Measurements from ENCODE around the gene ARL10. TPM values are rescaled to one million over a fixed set of nuclear protein-coding genes. Genes with fewer than 3 reads are reported as not detected.

The ARL10 gene
- total RNA-seq, 2 experiments from 2014 or later, result 8.6 to 11.0 TPM

- CTCF ChIA-PET, result no interaction called here
- Mint-ChIP-seq H3K4me3 (no peak overlapping the region), H3K9me3 (ENCODE audit: insufficient read depth) (no peaks in the 10 kb centered on the region), H3K27ac (no peak overlapping the region), H3K27me3 (ENCODE audit: low read depth) (no peaks in the 10 kb centered on the region), H3K4me1 (ENCODE audit: low read depth) (peaks cover 13% of the 10 kb centered on the region), H3K36me3 (ENCODE audit: low read depth) (peaks cover 23% of the 10 kb centered on the region)
- POLR2A ChIA-PET, result interaction anchor here (1.6 kb wide), 1 partner anchor 143 kb away, joined by 3 read pairs; the partner anchor contains the start of gene RNF44
- DNase-seq (no peak), ATAC-seq (no peak)
Measured at GRCh38 chr5:176394096-176394495, 28.8 kb downstream of the ARL10 start.

GRCh38 chr5:176394881-176395675 lies 29.8 kb downstream of the ARL10 start:
- H3K9me3 Mint-ChIP-seq (ENCODE audit: insufficient read depth), result no peaks in the 10 kb centered on the region
- DNase-seq (no peak), ATAC-seq (no peak)
- peaks cover 10% of the 10 kb centered on the region for H3K4me1 Mint-ChIP-seq (ENCODE audit: low read depth)
- H3K27me3 Mint-ChIP-seq (ENCODE audit: low read depth), result no peaks in the 10 kb centered on the region
- H3K27ac Mint-ChIP-seq, result peak overlapping the region; percentile 60
- POLR2A ChIA-PET, result interaction anchor here (1.6 kb wide), 1 partner anchor 143 kb away, joined by 3 read pairs; the partner anchor contains the start of gene RNF44
- no peak overlapping the region for H3K4me3 Mint-ChIP-seq
- peaks cover 18% of the 10 kb centered on the region for H3K36me3 Mint-ChIP-seq (ENCODE audit: low read depth)
- CTCF ChIA-PET, result no interaction called here

GRCh38 chr5:176396330-176396729 lies 31.0 kb downstream of the ARL10 start:
- no peaks in the 10 kb centered on the region for H3K27me3 Mint-ChIP-seq (ENCODE audit: low read depth)
- H3K4me1 Mint-ChIP-seq (ENCODE audit: low read depth), result peaks cover 4% of the 10 kb centered on the region
- CTCF ChIA-PET, result no interaction called here
- no peak for DNase-seq
- peaks cover 10% of the 10 kb centered on the region for H3K36me3 Mint-ChIP-seq (ENCODE audit: low read depth)
- no peak for ATAC-seq
- POLR2A ChIA-PET, result no interaction called here
- no peak overlapping the region for H3K27ac Mint-ChIP-seq
- no peak overlapping the region for H3K4me3 Mint-ChIP-seq
- H3K9me3 Mint-ChIP-seq (ENCODE audit: insufficient read depth), result no peaks in the 10 kb centered on the region

- ChIA-PET POLR2A (no interaction called here), CTCF (no interaction called here)
Measured at GRCh38 chr5:176397736-176398420, 32.6 kb downstream of the ARL10 start.

GRCh38 chr5:176400382-176401156 lies 35.3 kb downstream of the ARL10 start:
- H3K9me3 Mint-ChIP-seq (ENCODE audit: insufficient read depth), result no peaks in the 10 kb centered on the region
- ATAC-seq (no peak), DNase-seq (no peak)
- no peaks in the 10 kb centered on the region for H3K4me1 Mint-ChIP-seq (ENCODE audit: low read depth)
- ChIA-PET POLR2A (no interaction called here), CTCF (no interaction called here)
- no peaks in the 10 kb centered on the region for H3K27me3 Mint-ChIP-seq (ENCODE audit: low read depth)
- H3K27ac Mint-ChIP-seq, result no peak overlapping the region
- no peak overlapping the region for H3K4me3 Mint-ChIP-seq
- H3K36me3 Mint-ChIP-seq (ENCODE audit: low read depth), result peaks cover 2% of the 10 kb centered on the region

More at GRCh38 chr5:176397736-176398420, 32.6 kb downstream of the ARL10 start:
- DNase-seq, result no peak
- H3K4me3 Mint-ChIP-seq, result no peak overlapping the region
- no peak for ATAC-seq
- H3K27me3 Mint-ChIP-seq (ENCODE audit: low read depth), result no peaks in the 10 kb centered on the region
- peaks cover 2% of the 10 kb centered on the region for H3K36me3 Mint-ChIP-seq (ENCODE audit: low read depth)
- no peak overlapping the region for H3K27ac Mint-ChIP-seq
- H3K9me3 Mint-ChIP-seq (ENCODE audit: insufficient read depth), result no peaks in the 10 kb centered on the region
- no peaks in the 10 kb centered on the region for H3K4me1 Mint-ChIP-seq (ENCODE audit: low read depth)

- Mint-ChIP-seq H3K4me1 (ENCODE audit: low read depth) (no peaks in the 10 kb centered on the region), H3K4me3 (no peak overlapping the region), H3K36me3 (ENCODE audit: low read depth) (peaks cover 5% of the 10 kb centered on the region), H3K9me3 (ENCODE audit: insufficient read depth) (no peaks in the 10 kb centered on the region), H3K27me3 (ENCODE audit: low read depth) (no peaks in the 10 kb centered on the region), H3K27ac (no peak overlapping the region)
- POLR2A ChIA-PET, result no interaction called here
- ATAC-seq (no peak), DNase-seq (no peak)
- CTCF ChIA-PET, result no interaction called here
Measured at GRCh38 chr5:176401281-176402205, 36.3 kb downstream of the ARL10 start.

GRCh38 chr5:176405656-176406435 lies 40.6 kb downstream of the ARL10 start:
- no peak overlapping the region for H3K27ac Mint-ChIP-seq
- POLR2A ChIA-PET, result interaction anchor here (1.1 kb wide), 1 partner anchor 10 kb away, joined by 5 read pairs; no protein-coding TSS in a partner anchor
- CTCF ChIA-PET, result interaction anchor here (0.9 to 4.3 kb wide), 2 partner anchors 11 to 25 kb away, joined by 3 to 19 read pairs; partner anchors contain the start of gene CLTB

GRCh38 chr5:176406436-176407052 lies 41.3 kb downstream of the ARL10 start:
- Mint-ChIP-seq H3K9me3 (ENCODE audit: insufficient read depth) (no peaks in the 10 kb centered on the region), H3K36me3 (ENCODE audit: low read depth) (peaks cover 14% of the 10 kb centered on the region), H3K27ac (peak overlapping the region; percentile 30), H3K4me1 (ENCODE audit: low read depth) (no peaks in the 10 kb centered on the region), H3K4me3 (no peak overlapping the region), H3K27me3 (ENCODE audit: low read depth) (no peaks in the 10 kb centered on the region)
- CTCF ChIA-PET, result interaction anchor here (0.8 to 4.3 kb wide), 3 partner anchors 10 to 677 kb away, joined by 3 to 19 read pairs (median 3); partner anchors contain the start of gene CLTB
- DNase-seq (no peak), ATAC-seq (no peak)
- POLR2A ChIA-PET, result interaction anchor here (1.1 kb wide), 1 partner anchor 9 kb away, joined by 5 read pairs; no protein-coding TSS in a partner anchor

More at GRCh38 chr5:176405656-176406435, 40.6 kb downstream of the ARL10 start:
- no peak for DNase-seq
- ATAC-seq, result no peak
- no peaks in the 10 kb centered on the region for H3K9me3 Mint-ChIP-seq (ENCODE audit: insufficient read depth)
- H3K36me3 Mint-ChIP-seq (ENCODE audit: low read depth), result peaks cover 14% of the 10 kb centered on the region
- H3K4me3 Mint-ChIP-seq, result no peak overlapping the region
- no peaks in the 10 kb centered on the region for H3K4me1 Mint-ChIP-seq (ENCODE audit: low read depth)
- H3K27me3 Mint-ChIP-seq (ENCODE audit: low read depth), result no peaks in the 10 kb centered on the region

GRCh38 chr5:176407456-176408251 lies 42.4 kb downstream of the ARL10 start:
- Mint-ChIP-seq H3K9me3 (ENCODE audit: insufficient read depth) (no peaks in the 10 kb centered on the region), H3K36me3 (ENCODE audit: low read depth) (peaks cover 14% of the 10 kb centered on the region), H3K27me3 (ENCODE audit: low read depth) (no peaks in the 10 kb centered on the region), H3K4me1 (ENCODE audit: low read depth) (peaks cover 1% of the 10 kb centered on the region), H3K4me3 (no peak overlapping the region), H3K27ac (no peak overlapping the region)
- ChIA-PET CTCF (interaction anchor here (1.3 to 4.3 kb wide), 2 partner anchors 9 to 678 kb away, joined by 3 to 19 read pairs; partner anchors contain the start of gene CLTB), POLR2A (no interaction called here)
- no peak for ATAC-seq
- DNase-seq, result no peak
